IMR-90 (cell line): ENCODE measurements around the gene HNRNPLL. TPM values are rescaled to one million over a fixed set of nuclear protein-coding genes. Genes with fewer than 3 reads are reported as not detected.

ENCODE experiments used
- polyA plus RNA-seq, 3 experiments: library from polyadenylated mRNA; depleted of rRNA; stranded (reverse); fragments of >200 nt; gene quantifications; 2 replicates each; pipeline ENCODE4 v1.2.3, GENCODE V29; 2012; ENCODE audit warnings: low replicate concordance in 1 of 3
- total RNA-seq: library from RNA; depleted of rRNA; stranded (reverse); fragments of >200 nt; gene quantifications from 2 replicates; pipeline ENCODE4 v1.2.3, GENCODE V29; 2012; rRNA removed

Gene HNRNPLL
- total and polyA plus RNA-seq, 2 of the 4 experiments (the other 2 are of a cell fraction) = 23.7 to 53.1 TPM

Other genes with a start within 250 kb of the HNRNPLL start
- gene ATL2, start 225.7 kb downstream of the HNRNPLL start, total RNA-seq = 62.6 and 83.6 TPM in 2 replicates
- gene ATL2, start 225.7 kb downstream of the HNRNPLL start, polyA plus RNA-seq (2012; rRNA removed) = 16.0 and 22.1 TPM in 2 replicates
- gene GALM, start 63.2 kb upstream of the HNRNPLL start, total RNA-seq = 16.4 and 24.2 TPM in 2 replicates
- gene GALM, start 63.2 kb upstream of the HNRNPLL start, polyA plus RNA-seq (2012; rRNA removed) = 11.8 and 12.1 TPM in 2 replicates
- gene SRSF7, start 148.4 kb upstream of the HNRNPLL start, total RNA-seq = 148 and 260 TPM in 2 replicates
- gene SRSF7, start 148.4 kb upstream of the HNRNPLL start, polyA plus RNA-seq (2012; rRNA removed) = 191 and 193 TPM in 2 replicates
- gene GEMIN6, start 175.3 kb upstream of the HNRNPLL start, total RNA-seq = 7.7 and 10.3 TPM in 2 replicates
- gene GEMIN6, start 175.3 kb upstream of the HNRNPLL start, polyA plus RNA-seq (2012; rRNA removed) = 7.4 and 9.4 TPM in 2 replicates